Adrenal gland (tissue), 12 donors: ENCODE results near the gene TPD52L1. TPM values are rescaled to one million over a fixed set of nuclear protein-coding genes. Genes with fewer than 3 reads are reported as not detected.

ENCODE experiments used
- DNase-seq, 7 donors: peaks; one replicate each; pipeline ENCODE4 v3.0.0-alpha.2; 2019 to 2020
- H3K27ac ChIP-seq, 5 donors: fragments of 200-600 bp; sonication (generic) in 4 of 5; 1 replicate in 3 of 5; 2 replicates in 2 of 5; pipeline versions ENCODE4 v1.5.1 to v1.8.0; 2016 to 2020; ENCODE audit warnings: mild to moderate bottlenecking in 1 of 5
- H3K27me3 ChIP-seq: fragments of 200-600 bp; 2 replicates; pipeline ENCODE4 v1.8.0; 2021
- H3K36me3 ChIP-seq, 2 donors: fragments of 200-600 bp; replicated peaks in 1 of 2; 1 replicate in 1 of 2; 2 replicates in 1 of 2; pipeline versions ENCODE4 v1.5.1 to v1.8.0; 2018 to 2022
- H3K4me1 ChIP-seq, 2 donors: fragments of 200-600 bp; replicated peaks in 1 of 2; 1 replicate in 1 of 2; 2 replicates in 1 of 2; pipeline versions ENCODE4 v1.5.1 to v1.8.0; 2018 to 2021
- H3K4me3 ChIP-seq, 4 donors: fragments of 200-600 bp; sonication (generic) in 3 of 4; one replicate each; pipeline ENCODE4 v1.5.1; 2016 to 2018
- H3K9me3 ChIP-seq, 3 donors: fragments of 200-600 bp; sonication (generic) in 1 of 3; replicated peaks in 1 of 3; 1 replicate in 2 of 3; 2 replicates in 1 of 3; pipeline versions ENCODE4 v1.5.1 to v1.8.0; 2016 to 2021
- CTCF ChIP-seq, 6 experiments: fragments of 450-650 bp in 4 of 6; fragments of 200-600 bp in 2 of 6; sonication (generic) in 1 of 6; IDR thresholded peaks; 1 replicate in 5 of 6; 2 replicates in 1 of 6; pipeline versions ENCODE4 v1.5.1 to v1.8.0; 2016 to 2021; ENCODE audit warnings: antibody characterized with exemption in 6 of 6, mild to moderate bottlenecking in 2 of 6, moderate library complexity in 1 of 6
- POLR2A ChIP-seq, 2 donors: fragments of 450-650 bp; IDR thresholded peaks; one replicate each; pipeline ENCODE4 v1.6.1; 2017; ENCODE audit warnings: antibody characterized with exemption in 2 of 2, mild to moderate bottlenecking in 2 of 2, moderate library complexity in 1 of 2
- WGBS, 4 donors: extraction: QIAGEN DNeasy Blood & Tissue Kit in 2 of 4; methylation state at CpG; one replicate each; pipeline versions ENCODE4 v1.1.5 to v1.1.7; 2013 to 2017; 5-methylcytosine and 5-hydroxymethylcytosine counted together
- intact Hi-C, 2 donors: fragments of 100-400 bp; cut with DNase I; formaldehyde crosslinking; loops; one replicate each; pipeline versions ENCODE4 v1.14.1 to v1.15.0; 2022 to 2023
- polyA plus RNA-seq, 3 donors: library from polyadenylated mRNA; stranded (reverse); fragments of 200-250 nt in 2 of 3; fragments of 350-450 nt in 1 of 3; fragmentation: Illumina TruSeq in 1 of 3; extraction: RNeasy Lipid Tissue Mini Kit (QIAGEN cat#74804) in 1 of 3; gene quantifications; one replicate each; pipeline ENCODE4 v1.2.3, GENCODE V29; 2013 to 2014
- total RNA-seq, 9 donors: library from RNA; depleted of rRNA in 4 of 9; stranded (reverse); fragments of >200 nt in 4 of 9; fragments of 120-200 nt in 1 of 9; fragmentation: NEBNext Ultra II Directional in 1 of 9; extraction: Animal tissue kit (Norgen Biotek cat#: 25700) in 1 of 9; gene quantifications; one replicate each; pipeline versions ENCODE4 v1.1.0 to v1.2.4, GENCODE V29; 2013 to 2023
- donor health status: healthy with polysubstance abuse.
- donor health status: Bipolar disorder and iron deficiency.
- donor health status: DM: yes; HTN: yes; CAD: no.
- donor health status: DM: no; HTN: no; CAD: no.
- donor health status: DM: no; HTN: no; CAD: no.
- donor health status: DM: yes; HTN: yes; CAD: no.

Gene TPD52L1
- total and polyA plus RNA-seq, 12 donors, result 37.0 to 2,041 (median 435) TPM

- H3K27ac ChIP-seq, result peak overlapping the region in 2 of 5 donors; percentile 51 to 66
- DNase-seq, result no peak
- no peaks in the 10 kb centered on the region for H3K9me3 ChIP-seq
- no peaks in the 10 kb centered on the region for H3K27me3 ChIP-seq
- no peak overlapping the region for H3K4me3 ChIP-seq
- TF ChIP-seq POLR2A (IDR thresholded peaks at IDR 0.05) (no peak), CTCF (IDR thresholded peaks at IDR 0.05) (no peak)
- peaks cover 52 to 63% of the 10 kb centered on the region in 2 donors for H3K4me1 ChIP-seq
- intact Hi-C loops, result loop anchor here in 1 of 2 donors (10.0 kb wide), 1 partner anchor 49 kb away; the partner anchor contains the start of gene TPD52L1
- no peaks in the 10 kb centered on the region for H3K36me3 ChIP-seq
Measured at GRCh38 chr6:125203395-125203794, 49.8 kb downstream of the TPD52L1 start.

GRCh38 chr6:125205931-125206330 is 52.4 kb downstream of the TPD52L1 start:
- intact Hi-C loops, result loop anchor here in 1 of 2 donors (10.0 kb wide), 1 partner anchor 51 kb away; the partner anchor contains the start of gene TPD52L1
- no peaks in the 10 kb centered on the region for H3K9me3 ChIP-seq
- no peak for DNase-seq
- peaks cover 37 to 55% of the 10 kb centered on the region in 2 donors for H3K4me1 ChIP-seq
- H3K27me3 ChIP-seq, result no peaks in the 10 kb centered on the region
- no peak overlapping the region for H3K27ac ChIP-seq
- H3K36me3 ChIP-seq, result no peaks in the 10 kb centered on the region
- no peak overlapping the region for H3K4me3 ChIP-seq
- 57 to 69% (median 65%) methylated on average over 2 of the region's 2 CpGs for WGBS, 4 donors
- TF ChIP-seq CTCF (IDR thresholded peaks at IDR 0.05) (no peak), POLR2A (IDR thresholded peaks at IDR 0.05) (no peak)

GRCh38 chr6:125206389-125206788 is 52.8 kb downstream of the TPD52L1 start:
- 94 to 100% (median 99%) methylated on average over 1 of the region's 1 CpG for WGBS, 4 donors
- H3K27me3 ChIP-seq, result no peaks in the 10 kb centered on the region
- H3K4me3 ChIP-seq, result no peak overlapping the region
- H3K36me3 ChIP-seq, result no peaks in the 10 kb centered on the region
- TF ChIP-seq CTCF (IDR thresholded peaks at IDR 0.05), result no peak
- TF ChIP-seq POLR2A (IDR thresholded peaks at IDR 0.05), result no peak
- H3K4me1 ChIP-seq, result peaks cover 32 to 50% of the 10 kb centered on the region in 2 donors
- intact Hi-C loops, result loop anchor here in 1 of 2 donors (10.0 kb wide), 1 partner anchor 52 kb away; the partner anchor contains the start of gene TPD52L1
- DNase-seq, result no peak
- H3K27ac ChIP-seq, result no peak overlapping the region
- no peaks in the 10 kb centered on the region for H3K9me3 ChIP-seq

- intact Hi-C loops, result loop anchor here in 1 of 2 donors (10.0 kb wide), 1 partner anchor 53 kb away; the partner anchor contains the start of gene TPD52L1
- WGBS, 4 donors, result 50 to 100% (median 75%) methylated on average over 1 of the region's 1 CpG
- TF ChIP-seq POLR2A (IDR thresholded peaks at IDR 0.05) (no peak), CTCF (IDR thresholded peaks at IDR 0.05) (no peak)
Measured at GRCh38 chr6:125207956-125208355, 54.4 kb downstream of the TPD52L1 start.

More at GRCh38 chr6:125207956-125208355, 54.4 kb downstream of the TPD52L1 start:
- H3K4me3 ChIP-seq, result no peak overlapping the region
- H3K4me1 ChIP-seq, result peaks cover 17 to 46% of the 10 kb centered on the region in 2 donors
- no peak for DNase-seq
- no peaks in the 10 kb centered on the region for H3K36me3 ChIP-seq
- H3K27me3 ChIP-seq, result no peaks in the 10 kb centered on the region
- no peaks in the 10 kb centered on the region for H3K9me3 ChIP-seq
- peak overlapping the region in 3 of 5 donors; percentile 15 to 48 (median 36) for H3K27ac ChIP-seq
